GM19467 (cell line): ENCODE data around the gene GLIS2.

ENCODE experiments used
- ATAC-seq: cut with Tn5 transposase; IDR thresholded peaks from one replicate; pipeline ENCODE4 v1.9.1; 2021; ENCODE audit warnings: mild to moderate bottlenecking, moderate library complexity; ENCODE audit not compliant: unreplicated experiment

The GLIS2 gene

DNA sequence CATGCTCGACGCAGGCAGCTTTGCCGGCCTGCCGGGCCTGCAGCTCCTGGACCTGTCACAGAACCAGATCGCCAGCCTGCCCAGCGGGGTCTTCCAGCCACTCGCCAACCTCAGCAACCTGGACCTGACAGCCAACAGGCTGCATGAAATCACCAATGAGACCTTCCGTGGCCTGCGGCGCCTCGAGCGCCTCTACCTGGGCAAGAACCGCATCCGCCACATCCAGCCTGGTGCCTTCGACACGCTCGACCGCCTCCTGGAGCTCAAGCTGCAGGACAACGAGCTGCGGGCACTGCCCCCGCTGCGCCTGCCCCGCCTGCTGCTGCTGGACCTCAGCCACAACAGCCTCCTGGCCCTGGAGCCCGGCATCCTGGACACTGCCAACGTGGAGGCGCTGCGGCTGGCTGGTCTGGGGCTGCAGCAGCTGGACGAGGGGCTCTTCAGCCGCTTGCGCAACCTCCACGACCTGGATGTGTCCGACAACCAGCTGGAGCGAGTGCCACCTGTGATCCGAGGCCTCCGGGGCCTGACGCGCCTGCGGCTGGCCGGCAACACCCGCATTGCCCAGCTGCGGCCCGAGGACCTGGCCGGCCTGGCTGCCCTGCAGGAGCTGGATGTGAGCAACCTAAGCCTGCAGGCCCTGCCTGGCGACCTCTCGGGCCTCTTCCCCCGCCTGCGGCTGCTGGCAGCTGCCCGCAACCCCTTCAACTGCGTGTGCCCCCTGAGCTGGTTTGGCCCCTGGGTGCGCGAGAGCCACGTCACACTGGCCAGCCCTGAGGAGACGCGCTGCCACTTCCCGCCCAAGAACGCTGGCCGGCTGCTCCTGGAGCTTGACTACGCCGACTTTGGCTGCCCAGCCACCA is 65.4 kb downstream of the GLIS2 start:
- ATAC-seq = no peak

DNA sequence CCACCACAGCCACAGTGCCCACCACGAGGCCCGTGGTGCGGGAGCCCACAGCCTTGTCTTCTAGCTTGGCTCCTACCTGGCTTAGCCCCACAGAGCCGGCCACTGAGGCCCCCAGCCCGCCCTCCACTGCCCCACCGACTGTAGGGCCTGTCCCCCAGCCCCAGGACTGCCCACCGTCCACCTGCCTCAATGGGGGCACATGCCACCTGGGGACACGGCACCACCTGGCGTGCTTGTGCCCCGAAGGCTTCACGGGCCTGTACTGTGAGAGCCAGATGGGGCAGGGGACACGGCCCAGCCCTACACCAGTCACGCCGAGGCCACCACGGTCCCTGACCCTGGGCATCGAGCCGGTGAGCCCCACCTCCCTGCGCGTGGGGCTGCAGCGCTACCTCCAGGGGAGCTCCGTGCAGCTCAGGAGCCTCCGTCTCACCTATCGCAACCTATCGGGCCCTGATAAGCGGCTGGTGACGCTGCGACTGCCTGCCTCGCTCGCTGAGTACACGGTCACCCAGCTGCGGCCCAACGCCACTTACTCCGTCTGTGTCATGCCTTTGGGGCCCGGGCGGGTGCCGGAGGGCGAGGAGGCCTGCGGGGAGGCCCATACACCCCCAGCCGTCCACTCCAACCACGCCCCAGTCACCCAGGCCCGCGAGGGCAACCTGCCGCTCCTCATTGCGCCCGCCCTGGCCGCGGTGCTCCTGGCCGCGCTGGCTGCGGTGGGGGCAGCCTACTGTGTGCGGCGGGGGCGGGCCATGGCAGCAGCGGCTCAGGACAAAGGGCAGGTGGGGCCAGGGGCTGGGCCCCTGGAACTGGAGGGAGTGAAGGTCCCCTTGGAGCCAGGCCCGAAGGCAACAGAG is 66.3 kb downstream of the GLIS2 start:
- ATAC-seq = no peak

DNA sequence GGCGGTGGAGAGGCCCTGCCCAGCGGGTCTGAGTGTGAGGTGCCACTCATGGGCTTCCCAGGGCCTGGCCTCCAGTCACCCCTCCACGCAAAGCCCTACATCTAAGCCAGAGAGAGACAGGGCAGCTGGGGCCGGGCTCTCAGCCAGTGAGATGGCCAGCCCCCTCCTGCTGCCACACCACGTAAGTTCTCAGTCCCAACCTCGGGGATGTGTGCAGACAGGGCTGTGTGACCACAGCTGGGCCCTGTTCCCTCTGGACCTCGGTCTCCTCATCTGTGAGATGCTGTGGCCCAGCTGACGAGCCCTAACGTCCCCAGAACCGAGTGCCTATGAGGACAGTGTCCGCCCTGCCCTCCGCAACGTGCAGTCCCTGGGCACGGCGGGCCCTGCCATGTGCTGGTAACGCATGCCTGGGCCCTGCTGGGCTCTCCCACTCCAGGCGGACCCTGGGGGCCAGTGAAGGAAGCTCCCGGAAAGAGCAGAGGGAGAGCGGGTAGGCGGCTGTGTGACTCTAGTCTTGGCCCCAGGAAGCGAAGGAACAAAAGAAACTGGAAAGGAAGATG is 67.0 kb downstream of the GLIS2 start:
- ATAC-seq = no peak

DNA sequence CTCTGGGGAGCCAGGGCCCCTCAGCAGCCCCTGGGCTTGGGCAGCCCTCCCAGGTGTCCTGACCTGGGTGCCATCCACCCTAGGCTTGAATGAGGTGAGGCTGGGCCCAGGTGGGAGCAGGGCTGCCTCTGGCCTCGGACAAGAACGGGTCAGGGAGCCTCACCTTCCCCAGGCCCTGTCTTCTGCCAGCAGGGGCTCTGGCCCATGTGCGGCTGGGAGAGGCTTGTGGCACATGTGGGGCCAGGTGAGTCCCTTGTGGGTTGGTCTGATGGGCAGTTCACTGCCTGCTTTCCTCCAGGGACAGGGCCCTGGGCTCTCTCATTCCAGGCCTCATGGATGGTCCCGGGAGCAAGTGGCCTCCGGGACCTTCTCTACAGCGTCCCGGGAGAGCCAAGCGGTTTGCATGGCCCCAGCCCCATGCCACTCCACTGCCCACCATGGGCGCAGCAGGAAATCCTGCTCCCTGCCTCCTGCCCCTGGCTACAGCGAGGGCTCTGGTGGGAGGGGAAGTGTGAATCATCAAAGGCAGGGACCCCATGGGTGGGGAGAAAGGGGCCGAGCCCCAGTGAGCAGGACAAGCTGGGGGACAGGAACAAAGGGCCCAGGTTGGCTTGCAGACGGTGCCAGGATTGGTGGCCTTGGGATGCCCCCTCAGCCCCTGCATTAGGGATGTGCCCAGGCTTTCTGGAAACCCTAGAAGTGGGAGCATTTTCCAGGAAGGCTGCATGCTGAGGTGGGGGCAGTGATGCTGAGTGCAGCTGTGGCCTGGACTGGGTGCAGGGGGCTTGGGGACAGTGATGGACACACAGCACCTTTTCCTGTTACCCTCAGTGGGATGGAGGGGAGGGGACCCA is 68.0 kb downstream of the GLIS2 start:
- ATAC-seq = no peak

DNA sequence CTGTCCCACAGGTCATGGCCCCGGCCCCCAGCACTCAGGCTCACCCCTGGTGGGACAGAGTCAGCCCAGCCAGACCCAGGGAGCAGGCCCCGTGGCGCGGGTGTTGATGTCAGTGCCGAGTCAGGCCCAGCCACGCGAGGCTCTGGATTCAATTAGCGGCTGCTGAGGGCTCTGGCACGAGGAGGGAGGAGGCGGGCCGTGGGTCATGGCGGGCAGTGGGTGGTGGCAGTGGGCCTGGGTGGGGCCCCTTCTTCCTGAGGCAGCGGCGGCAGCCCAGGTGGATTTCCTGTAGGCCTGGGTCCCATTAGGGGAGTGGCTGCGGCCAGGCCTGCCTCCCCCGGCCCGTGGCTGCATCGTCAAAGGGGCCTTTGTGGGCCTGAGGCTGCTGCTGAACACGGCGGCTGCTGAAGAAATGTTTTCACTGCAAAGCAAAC is 68.7 kb downstream of the GLIS2 start:
- no peak for ATAC-seq

DNA sequence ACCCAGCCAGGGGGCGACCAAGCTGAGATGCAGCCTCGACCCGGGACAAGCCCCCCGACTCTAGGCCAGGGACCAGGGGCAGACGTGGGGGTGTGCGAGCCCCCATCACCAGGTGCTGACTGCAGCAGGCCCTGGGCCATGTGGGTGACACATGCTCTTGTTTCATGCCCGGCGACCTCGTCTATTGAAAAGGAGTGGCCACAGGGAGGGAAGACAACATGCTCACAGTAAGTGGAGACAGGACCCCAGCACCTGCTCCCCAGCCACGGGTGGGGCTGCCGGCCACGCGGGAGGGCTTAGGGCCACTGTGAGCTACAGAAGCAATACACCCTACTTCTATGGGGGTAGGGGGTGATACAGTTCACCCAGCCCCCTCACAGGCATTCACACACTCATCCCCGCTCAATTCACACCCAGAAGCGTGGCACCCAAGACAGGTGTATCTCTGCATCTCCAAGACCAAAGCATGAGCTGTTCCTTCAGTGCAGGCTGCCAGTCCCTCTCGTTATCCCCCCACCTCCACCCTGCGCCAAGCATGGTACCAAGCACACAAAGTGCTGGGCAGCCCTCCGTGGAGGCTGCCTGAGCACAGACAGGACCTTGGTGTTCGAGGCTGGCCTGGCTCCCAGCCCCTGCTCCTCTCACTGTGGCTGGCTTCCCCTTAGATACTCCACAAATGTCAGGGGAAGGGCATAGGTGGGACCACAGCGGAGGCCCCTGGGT is 69.4 kb downstream of the GLIS2 start:
- ATAC-seq = no peak

DNA sequence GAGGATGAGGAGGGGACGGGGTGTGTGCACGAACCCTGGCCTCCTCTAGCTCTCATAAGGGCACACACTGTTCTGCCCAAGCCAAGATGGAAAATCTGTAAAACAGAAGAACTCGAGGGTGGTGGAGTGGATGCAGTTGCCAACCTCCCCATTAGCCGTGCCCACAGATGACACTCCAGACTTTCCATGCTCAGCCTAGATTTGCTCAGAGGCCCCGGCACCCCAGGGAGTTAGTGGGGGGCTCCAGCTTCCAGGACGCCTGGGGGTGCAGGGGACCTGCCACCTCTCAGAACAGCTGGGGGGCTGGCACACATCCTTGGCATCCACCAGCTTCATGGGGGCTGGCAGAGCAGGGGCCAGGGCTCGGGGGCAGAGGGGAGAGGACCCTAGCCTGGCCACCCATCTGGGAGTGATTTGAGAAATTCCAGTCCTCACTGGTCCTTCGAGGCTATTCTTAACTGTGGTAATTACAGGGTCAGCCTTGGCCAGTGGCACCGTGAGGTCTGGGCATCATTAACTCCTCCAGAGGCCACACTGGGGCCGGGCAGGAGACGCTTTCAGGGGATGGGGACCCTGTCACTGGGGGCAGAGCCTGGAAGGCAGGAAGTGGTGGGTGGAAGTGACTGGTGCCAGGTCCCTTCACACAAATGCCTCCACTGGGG is 70.1 kb downstream of the GLIS2 start:
- ATAC-seq = no peak

DNA sequence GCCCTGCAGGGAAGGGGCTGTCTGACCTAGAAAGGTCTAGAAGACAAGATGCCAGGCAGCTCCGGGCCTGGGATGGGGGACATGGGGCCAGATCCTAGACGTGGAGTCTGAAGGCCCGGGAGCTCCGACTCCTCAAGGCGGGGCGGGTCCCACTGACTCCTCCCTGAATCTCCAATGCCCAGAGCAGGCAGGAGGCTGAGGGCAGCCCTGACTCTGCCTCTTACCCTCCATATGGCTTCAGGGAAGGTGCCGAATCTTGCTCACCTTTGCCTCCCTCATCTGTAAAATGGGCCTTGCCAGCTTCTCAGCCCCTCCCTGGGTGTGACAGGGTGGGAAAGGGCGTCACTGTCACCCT is 70.6 kb downstream of the GLIS2 start:
- no peak for ATAC-seq

DNA sequence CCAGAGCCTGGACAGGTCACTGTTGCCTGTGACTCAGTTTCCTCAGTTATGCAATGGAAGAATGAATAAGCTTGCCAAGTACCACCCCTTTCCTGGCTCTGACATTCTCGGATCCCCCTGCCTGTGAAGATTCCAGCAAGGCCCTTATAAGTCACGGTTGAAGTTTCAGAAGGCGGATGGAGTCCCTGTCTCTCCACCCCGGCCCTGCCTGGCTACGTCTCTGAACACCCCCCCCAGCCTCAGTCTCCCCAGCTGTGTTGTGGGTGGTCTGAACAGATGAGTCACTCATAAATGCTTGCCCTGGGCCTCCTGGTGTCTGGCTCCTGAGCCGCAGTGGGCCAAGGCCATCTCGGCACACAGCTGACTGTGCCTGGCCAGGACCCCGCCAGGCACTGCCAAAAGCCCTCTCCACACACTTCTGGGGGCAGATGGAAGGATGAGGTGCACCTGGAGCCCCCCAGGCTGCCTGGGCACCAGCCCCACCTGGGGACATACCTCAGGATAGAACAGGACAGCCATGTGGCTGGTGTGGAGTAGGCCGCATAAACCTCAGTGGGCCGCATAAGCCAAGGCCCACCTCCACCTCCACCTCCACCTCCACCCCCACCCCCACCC is 71.2 kb downstream of the GLIS2 start:
- no peak for ATAC-seq

DNA sequence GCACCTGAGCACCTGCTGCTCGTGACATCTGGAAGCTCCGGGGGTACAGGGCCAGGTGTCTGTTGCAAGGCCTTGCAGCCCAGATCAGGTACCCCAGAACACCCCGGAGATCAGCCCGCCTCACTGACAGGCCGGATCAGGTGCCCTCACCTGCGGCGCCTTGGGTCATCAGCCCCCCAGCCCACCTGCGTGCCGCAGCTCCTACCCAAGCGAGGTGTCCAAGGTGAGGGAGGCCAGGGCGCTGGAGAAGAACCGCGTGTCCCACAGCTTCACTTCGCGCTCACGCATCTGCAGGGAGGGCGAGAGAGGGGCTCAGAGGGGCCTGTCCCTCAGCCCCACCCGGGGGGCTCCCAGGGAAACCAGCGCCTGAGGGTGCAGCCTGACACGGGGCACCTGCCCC is 71.9 kb downstream of the GLIS2 start:
- ATAC-seq = no peak

DNA sequence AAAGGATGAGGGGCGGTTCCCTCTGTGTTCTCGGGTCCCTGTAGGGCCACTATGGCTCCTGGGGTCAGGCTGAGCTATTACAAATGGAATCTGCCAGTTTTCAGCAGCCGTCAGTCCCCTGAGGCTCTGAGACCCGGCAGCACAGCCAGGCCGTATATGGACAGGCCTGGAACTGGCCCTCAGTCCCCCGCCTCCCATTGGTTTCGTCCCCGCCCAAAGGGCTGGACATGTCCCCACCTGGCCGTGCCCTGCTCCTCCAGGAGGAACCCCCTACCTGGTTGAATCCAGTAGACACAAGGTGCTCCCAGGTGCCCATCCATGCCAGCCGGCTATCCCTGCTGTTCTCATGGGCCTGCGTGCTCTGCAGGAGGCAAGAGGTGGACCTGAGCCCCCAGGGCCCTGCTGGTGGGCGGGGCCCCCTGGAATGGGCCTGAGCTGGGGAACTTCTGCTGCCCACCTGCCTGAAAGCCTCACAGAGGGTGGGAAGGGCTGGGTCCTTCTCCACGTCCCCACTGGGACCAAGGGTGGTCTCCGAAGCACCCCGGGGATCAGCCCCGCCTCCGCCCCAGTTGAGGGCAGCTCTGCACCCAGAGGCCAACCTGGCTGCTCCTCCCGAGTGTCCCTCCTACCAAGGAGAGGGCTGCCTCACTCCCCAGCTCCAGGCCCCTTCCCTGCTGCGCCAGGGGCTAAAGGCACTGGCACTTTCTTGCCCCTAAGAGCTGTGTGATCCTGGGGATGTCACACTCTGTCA is 72.6 kb downstream of the GLIS2 start:
- ATAC-seq = no peak
